Calu3 (cell line): ENCODE measurements around the gene NCAPH2. TPM values are rescaled to one million over a fixed set of nuclear protein-coding genes. Genes with fewer than 3 reads are reported as not detected.

Experiments
- BruUV-seq: library from RNA; stranded (reverse); fragments of 400-500 nt; replicated peaks from 2 replicates; lab custom pipeline; 2021; lab: Mats Ljungman, UMichigan
- CTCF ChIA-PET: fragments of 300-600 bp; sonication (Branson Sonifier 250); formaldehyde crosslinking; loops from one replicate; lab custom pipeline; 2022; ENCODE audit warnings: antibody characterized with exemption; lab: Charles Lee
- DNase-seq: peaks from one replicate; pipeline ENCODE4 v3.0.0; 2022
- H3K27ac Mint-ChIP-seq: one replicate; pipeline ENCODE4 v1.8.0; 2022; ENCODE audit warnings: mixed read lengths; ENCODE audit not compliant: unreplicated experiment
- H3K27me3 Mint-ChIP-seq: one replicate; pipeline ENCODE4 v1.8.0; 2022; ENCODE audit warnings: mixed read lengths; ENCODE audit not compliant: unreplicated experiment
- H3K36me3 Mint-ChIP-seq: one replicate; pipeline ENCODE4 v1.8.0; 2022; ENCODE audit warnings: mild to moderate bottlenecking, moderate library complexity, mixed read lengths; ENCODE audit not compliant: insufficient read depth, unreplicated experiment
- H3K4me1 Mint-ChIP-seq: one replicate; pipeline ENCODE4 v1.8.0; 2022; ENCODE audit warnings: mild to moderate bottlenecking, low read depth, mixed read lengths; ENCODE audit not compliant: unreplicated experiment
- H3K4me3 Mint-ChIP-seq: one replicate; pipeline ENCODE4 v1.8.0; 2022; ENCODE audit warnings: mild to moderate bottlenecking, low read depth, moderate library complexity, mixed read lengths; ENCODE audit not compliant: unreplicated experiment
- H3K9me3 Mint-ChIP-seq: one replicate; pipeline ENCODE4 v1.8.0; 2022; ENCODE audit warnings: low read depth, mixed read lengths; ENCODE audit not compliant: unreplicated experiment
- CTCF ChIP-seq: fragments of 200-600 bp; IDR thresholded peaks from one replicate; pipeline ENCODE4 v1.8.0; 2022; ENCODE audit warnings: antibody characterized with exemption; ENCODE audit not compliant: unreplicated experiment
- intact Hi-C: fragments of 100-400 bp; cut with micrococcal nuclease; formaldehyde crosslinking; loops from one replicate; pipeline ENCODE4 v1.10.0; 2022; ENCODE audit not compliant: unreplicated experiment
- total RNA-seq: library from RNA; stranded (reverse); gene quantifications from 2 replicates; pipeline ENCODE4 v1.2.3, GENCODE V29; 2022

Gene NCAPH2
- total RNA-seq, 1 experiment from 2014 or later, result 92.0 TPM

GRCh38 chr22:50465066-50465930, 42.7 kb upstream of the NCAPH2 start:
- CTCF ChIA-PET, result interaction anchor here (0.5 kb wide), 1 partner anchor 315 kb away, joined by 3 read pairs; no protein-coding TSS in a partner anchor
- Mint-ChIP-seq H3K4me3 (no peak overlapping the region), H3K9me3 (no peaks in the 10 kb centered on the region), H3K27ac (no peak overlapping the region), H3K4me1 (peaks cover 11% of the 10 kb centered on the region), H3K36me3 (peaks cover 69% of the 10 kb centered on the region), H3K27me3 (no peaks in the 10 kb centered on the region)
- intact Hi-C loops, result no loop called here
- no peak for DNase-seq
- TF ChIP-seq CTCF, result no peak
- BruUV-seq, result no TSS peak

GRCh38 chr22:50467341-50467740, 40.7 kb upstream of the NCAPH2 start:
- no peak for DNase-seq
- Mint-ChIP-seq H3K4me3 (no peak overlapping the region), H3K4me1 (peaks cover 23% of the 10 kb centered on the region), H3K36me3 (peaks cover 72% of the 10 kb centered on the region), H3K9me3 (no peaks in the 10 kb centered on the region), H3K27ac (no peak overlapping the region), H3K27me3 (no peaks in the 10 kb centered on the region)
- intact Hi-C loops, result no loop called here
- no TSS peak for BruUV-seq
- TF ChIP-seq CTCF, result no peak
- CTCF ChIA-PET, result no interaction called here

- no peak overlapping the region for H3K27ac Mint-ChIP-seq
- no peak for DNase-seq
- no TSS peak for BruUV-seq
- no peaks in the 10 kb centered on the region for H3K27me3 Mint-ChIP-seq
- CTCF ChIA-PET, result no interaction called here
- intact Hi-C loops, result no loop called here
- TF ChIP-seq CTCF, result no peak
- peaks cover 29% of the 10 kb centered on the region for H3K4me1 Mint-ChIP-seq
- H3K4me3 Mint-ChIP-seq, result no peak overlapping the region
- no peaks in the 10 kb centered on the region for H3K9me3 Mint-ChIP-seq
- H3K36me3 Mint-ChIP-seq, result peaks cover 72% of the 10 kb centered on the region
Observed at GRCh38 chr22:50467773-50468440, 40.1 kb upstream of the NCAPH2 start.

GRCh38 chr22:50468626-50469025, 39.4 kb upstream of the NCAPH2 start:
- no peak for DNase-seq
- H3K4me1 Mint-ChIP-seq, result peaks cover 36% of the 10 kb centered on the region
- no peak for TF ChIP-seq CTCF
- intact Hi-C loops, result no loop called here
- no peak overlapping the region for H3K27ac Mint-ChIP-seq
- no peaks in the 10 kb centered on the region for H3K27me3 Mint-ChIP-seq
- CTCF ChIA-PET, result interaction anchor here (0.6 kb wide), 1 partner anchor 19 kb away, joined by 5 read pairs; no protein-coding TSS in a partner anchor
- H3K36me3 Mint-ChIP-seq, result peaks cover 72% of the 10 kb centered on the region
- no TSS peak for BruUV-seq
- H3K4me3 Mint-ChIP-seq, result no peak overlapping the region
- no peaks in the 10 kb centered on the region for H3K9me3 Mint-ChIP-seq
